Osteoblast (primary cell): ENCODE measurements around the gene BAIAP2. TPM values are rescaled to one million over a fixed set of nuclear protein-coding genes. Genes with fewer than 3 reads are reported as not detected.

ENCODE experiments used
- DNase-seq: peaks from one replicate; pipeline ENCODE4 v3.0.0; 2011; ENCODE audit warnings: low spot score, mixed read lengths; ENCODE audit not compliant: insufficient read length; ENCODE audit errors: missing footprints
- H2AFZ ChIP-seq: 2 replicates; pipeline ENCODE4 v1.6.0; 2011; ENCODE audit warnings: mild to moderate bottlenecking, low read length
- H3K27ac ChIP-seq: 2 replicates; pipeline ENCODE4 v1.5.1; 2011; ENCODE audit warnings: mild to moderate bottlenecking, low read depth, low read length, moderate library complexity
- H3K27me3 ChIP-seq: 2 replicates; pipeline ENCODE4 v1.6.0; 2012; ENCODE audit warnings: mild to moderate bottlenecking, control low read depth, inconsistent platforms, low read length, moderate library complexity; ENCODE audit not compliant: insufficient read depth
- H3K36me3 ChIP-seq: 2 replicates; pipeline ENCODE4 v1.5.1; 2011; ENCODE audit warnings: mild to moderate bottlenecking, low read length, control low read depth, moderate library complexity; ENCODE audit not compliant: insufficient read depth
- H3K4me1 ChIP-seq: 2 replicates; pipeline ENCODE4 v1.5.1; 2011; ENCODE audit warnings: mild to moderate bottlenecking, low read length, control low read depth, moderate library complexity; ENCODE audit not compliant: insufficient read depth
- H3K4me2 ChIP-seq: 2 replicates; pipeline ENCODE4 v1.6.0; 2011; ENCODE audit warnings: mild to moderate bottlenecking, low read length; ENCODE audit not compliant: insufficient read depth
- H3K4me3 ChIP-seq: fragments of 200-600 bp; sonication (generic); 3 replicates; pipeline ENCODE4 v1.5.1; 2012; ENCODE audit warnings: mild to moderate bottlenecking, low read length, inconsistent platforms; ENCODE audit not compliant: insufficient read depth
- H3K79me2 ChIP-seq: 2 replicates; pipeline ENCODE4 v1.6.0; 2012; ENCODE audit warnings: mild to moderate bottlenecking, low read length, control low read depth, inconsistent platforms; ENCODE audit not compliant: insufficient read depth
- H3K9me3 ChIP-seq: 2 replicates; pipeline ENCODE4 v1.5.1; 2011; ENCODE audit warnings: low read depth, low read length, control low read depth
- H4K20me1 ChIP-seq: 2 replicates; pipeline ENCODE4 v1.6.0; 2012; ENCODE audit warnings: mild to moderate bottlenecking, low read length, control low read depth; ENCODE audit not compliant: insufficient read depth
- total RNA-seq: library from RNA; depleted of rRNA; stranded (reverse); fragments of >200 nt; gene quantifications from 2 replicates; pipeline ENCODE4 v1.2.3, GENCODE V29; 2012
- TF ChIP-seq, protein P1 (sequence below): IDR thresholded peaks from 2 replicates; pipeline ENCODE4 v1.5.1; 2011; ENCODE audit warnings: mild to moderate bottlenecking, low read depth, low read length, moderate library complexity; ENCODE audit errors: extremely low read depth

BAIAP2 gene
- total RNA-seq, 1 donor = 15.6 TPM

DNA sequence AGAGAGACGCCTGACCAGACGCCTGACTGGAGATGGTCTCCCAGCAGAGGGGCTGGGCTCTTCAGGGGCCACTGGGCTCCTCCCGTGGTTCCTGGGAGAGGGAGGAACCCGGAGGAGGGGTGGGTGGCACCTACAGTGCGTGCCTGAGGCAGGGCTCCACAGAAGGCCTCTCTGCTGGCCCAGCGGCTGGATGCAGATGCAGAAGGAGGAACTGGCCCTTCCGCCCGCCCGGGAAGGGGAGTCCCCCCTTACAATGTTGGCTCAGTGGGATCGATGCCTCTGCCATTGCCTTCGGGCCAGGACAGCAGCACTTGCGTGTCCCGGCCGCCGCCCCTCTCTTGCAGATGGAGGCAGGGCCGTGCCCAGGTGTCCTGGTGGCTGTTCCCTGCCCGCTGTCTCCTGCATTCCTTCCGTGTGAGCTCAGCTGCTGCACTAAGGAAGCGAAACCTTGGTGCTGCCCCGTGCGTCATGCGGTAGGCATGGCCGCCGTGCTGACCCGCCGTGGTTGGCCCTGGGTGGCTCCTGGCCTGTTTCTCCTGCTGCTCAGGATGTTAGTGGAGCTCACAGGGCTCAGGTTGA lies 15.1 kb downstream of the BAIAP2 start:
- H3K4me2 ChIP-seq = no peak overlapping the region
- DNase-seq = no peak

DNA sequence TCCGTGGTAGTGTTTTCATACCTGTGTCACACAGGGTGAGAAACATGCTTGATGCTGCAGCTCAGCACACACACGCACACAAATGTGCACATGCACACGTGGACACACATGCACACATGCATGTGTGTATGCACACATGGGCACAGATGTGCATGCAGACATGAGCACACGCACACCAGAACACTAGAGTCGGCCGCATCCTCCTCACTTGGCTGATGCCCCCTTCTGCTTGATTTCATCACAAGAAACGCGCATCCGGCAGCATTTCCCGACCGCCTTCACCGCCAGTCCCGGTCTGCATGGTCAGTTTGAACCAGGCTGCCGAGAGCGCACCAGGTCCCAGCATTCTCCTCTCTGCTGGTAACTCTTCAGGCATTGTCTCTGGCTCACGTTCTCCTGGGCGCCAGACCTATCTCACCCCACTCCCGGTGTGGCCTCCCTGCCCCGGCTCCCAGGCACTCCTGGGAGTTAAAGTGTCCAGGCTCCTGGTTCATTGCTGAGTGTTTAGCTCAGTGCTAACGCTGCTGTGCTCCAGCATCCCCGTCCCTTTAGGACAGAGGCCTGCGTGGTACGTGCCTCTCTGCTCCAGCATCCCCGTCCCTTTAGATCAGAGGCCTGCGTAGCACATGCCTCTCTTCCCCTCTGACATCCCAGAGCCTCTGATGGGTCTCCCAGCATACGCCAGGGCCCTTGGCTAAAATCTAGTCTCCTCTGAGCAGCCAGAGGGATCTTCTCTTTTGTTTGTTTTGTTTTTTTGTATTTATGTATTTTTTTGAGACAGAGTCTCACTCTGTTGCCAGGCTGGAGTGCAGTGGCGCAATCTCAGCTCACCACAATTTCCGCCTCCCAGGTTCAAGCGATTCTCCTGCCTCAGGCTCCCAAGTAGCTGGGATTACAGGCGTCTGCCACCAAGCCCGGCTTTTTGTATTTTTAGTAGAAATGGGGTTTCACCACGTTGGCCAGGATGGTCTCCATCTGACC lies 16.0 kb downstream of the BAIAP2 start:
- no peak overlapping the region for H2AFZ ChIP-seq
- peaks cover 53% of the 10 kb centered on the region for H4K20me1 ChIP-seq
- no peaks in the 10 kb centered on the region for H3K36me3 ChIP-seq
- no peak overlapping the region for H3K4me3 ChIP-seq
- DNase-seq = no peak
- peaks cover 57% of the 10 kb centered on the region for H3K79me2 ChIP-seq
- no peaks in the 10 kb centered on the region for H3K4me1 ChIP-seq
- H3K27me3 ChIP-seq = no peaks in the 10 kb centered on the region
- no peaks in the 10 kb centered on the region for H3K9me3 ChIP-seq
- TF ChIP-seq, protein P1, sequence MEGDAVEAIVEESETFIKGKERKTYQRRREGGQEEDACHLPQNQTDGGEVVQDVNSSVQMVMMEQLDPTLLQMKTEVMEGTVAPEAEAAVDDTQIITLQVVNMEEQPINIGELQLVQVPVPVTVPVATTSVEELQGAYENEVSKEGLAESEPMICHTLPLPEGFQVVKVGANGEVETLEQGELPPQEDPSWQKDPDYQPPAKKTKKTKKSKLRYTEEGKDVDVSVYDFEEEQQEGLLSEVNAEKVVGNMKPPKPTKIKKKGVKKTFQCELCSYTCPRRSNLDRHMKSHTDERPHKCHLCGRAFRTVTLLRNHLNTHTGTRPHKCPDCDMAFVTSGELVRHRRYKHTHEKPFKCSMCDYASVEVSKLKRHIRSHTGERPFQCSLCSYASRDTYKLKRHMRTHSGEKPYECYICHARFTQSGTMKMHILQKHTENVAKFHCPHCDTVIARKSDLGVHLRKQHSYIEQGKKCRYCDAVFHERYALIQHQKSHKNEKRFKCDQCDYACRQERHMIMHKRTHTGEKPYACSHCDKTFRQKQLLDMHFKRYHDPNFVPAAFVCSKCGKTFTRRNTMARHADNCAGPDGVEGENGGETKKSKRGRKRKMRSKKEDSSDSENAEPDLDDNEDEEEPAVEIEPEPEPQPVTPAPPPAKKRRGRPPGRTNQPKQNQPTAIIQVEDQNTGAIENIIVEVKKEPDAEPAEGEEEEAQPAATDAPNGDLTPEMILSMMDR = no peak
- H3K27ac ChIP-seq = no peak overlapping the region
- no peak overlapping the region for H3K4me2 ChIP-seq

More for the DNA sequence above, 15.1 kb downstream of the BAIAP2 start:
- Histone ChIP-seq H3K4me3 (no peak overlapping the region), H3K4me1 (peaks cover 6% of the 10 kb centered on the region), H3K36me3 (no peaks in the 10 kb centered on the region), H3K27ac (no peak overlapping the region), H3K79me2 (peaks cover 66% of the 10 kb centered on the region), H3K27me3 (no peaks in the 10 kb centered on the region), H4K20me1 (peaks cover 61% of the 10 kb centered on the region), H2AFZ (no peak overlapping the region), H3K9me3 (no peaks in the 10 kb centered on the region)
- TF ChIP-seq, protein P1 = no peak

DNA sequence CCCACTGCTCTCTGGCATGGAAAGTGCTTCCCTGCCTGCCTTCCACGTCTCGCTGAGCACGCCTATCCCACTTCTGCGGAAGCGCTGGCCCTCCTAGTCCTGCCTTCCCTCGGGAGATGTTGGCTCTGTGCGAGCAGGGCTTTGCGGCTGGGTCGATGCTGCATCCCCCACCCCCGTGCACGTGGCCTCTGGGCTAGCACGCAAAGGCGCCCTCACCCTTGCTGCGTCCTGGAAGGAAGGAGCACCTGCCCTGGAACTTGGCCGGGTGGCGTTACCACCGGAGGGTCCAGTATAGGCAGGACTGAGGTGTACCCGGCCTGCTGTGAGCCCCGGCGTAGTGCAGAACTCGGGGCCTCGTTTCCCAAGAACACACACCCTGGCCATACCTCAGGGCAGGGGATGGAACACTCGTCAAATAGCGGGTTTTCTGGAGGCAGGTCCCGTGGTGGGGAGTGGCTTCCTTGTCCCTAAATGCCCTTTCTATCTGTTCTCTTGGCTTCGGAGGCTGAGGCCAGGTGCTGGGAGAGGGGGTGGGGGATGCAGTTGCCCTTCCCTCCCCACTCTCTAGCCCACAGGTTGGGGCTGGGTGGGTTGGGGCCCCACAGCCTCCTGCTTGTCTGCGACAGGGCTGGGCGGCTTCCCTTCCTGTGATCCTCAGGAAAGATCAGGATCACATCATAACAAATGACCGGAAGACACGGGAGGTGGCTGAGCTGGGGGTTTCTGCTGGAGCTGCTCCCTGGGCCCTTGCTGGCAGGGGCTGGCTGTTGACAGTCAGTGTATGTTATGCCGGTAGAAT lies 17.4 kb downstream of the BAIAP2 start:
- H3K27me3 ChIP-seq = no peaks in the 10 kb centered on the region
- TF ChIP-seq, protein P1 = no peak
- no peaks in the 10 kb centered on the region for H3K4me1 ChIP-seq
- H4K20me1 ChIP-seq = peaks cover 49% of the 10 kb centered on the region
- no peaks in the 10 kb centered on the region for H3K36me3 ChIP-seq
- H3K4me2 ChIP-seq = no peak overlapping the region
- no peak overlapping the region for H2AFZ ChIP-seq
- H3K4me3 ChIP-seq = no peak overlapping the region
- no peak overlapping the region for H3K27ac ChIP-seq
- H3K79me2 ChIP-seq = peaks cover 43% of the 10 kb centered on the region
- H3K9me3 ChIP-seq = no peaks in the 10 kb centered on the region
- DNase-seq = no peak
